Endodermal cell (in vitro differentiated cells): ENCODE measurements around the gene TPTE. TPM values are rescaled to one million over a fixed set of nuclear protein-coding genes. Genes with fewer than 3 reads are reported as not detected.
"Not testable (repeated sequence)": the region's sequence is repeated elsewhere in the genome, so short reads cannot be mapped to it uniquely, and the experiment has no call there.

Experiments
- DNase-seq: peaks from one replicate; pipeline ENCODE4 v3.0.0-alpha.2; 2017
- H3K27ac ChIP-seq: 2 replicates; pipeline ENCODE4 v1.5.1; 2013; ENCODE audit warnings: mild to moderate bottlenecking, low read depth, low read length, moderate library complexity
- H3K27me3 ChIP-seq: 2 replicates; pipeline ENCODE4 v1.6.1; 2013; ENCODE audit warnings: mild to moderate bottlenecking, low read length, moderate library complexity; ENCODE audit not compliant: insufficient read depth, control insufficient read depth, poor library complexity, severe bottlenecking
- H3K36me3 ChIP-seq: 2 replicates; pipeline ENCODE4 v1.7.0; 2013; ENCODE audit warnings: mild to moderate bottlenecking, low read length, moderate library complexity; ENCODE audit not compliant: control insufficient read depth, insufficient read depth
- H3K4me1 ChIP-seq: one replicate; pipeline ENCODE4 v1.7.0; 2013; ENCODE audit warnings: low read length; ENCODE audit not compliant: control insufficient read depth, insufficient read depth
- H3K4me3 ChIP-seq: 2 replicates; pipeline ENCODE4 v1.5.1; 2013; ENCODE audit warnings: mild to moderate bottlenecking, low read length, moderate library complexity
- H3K9ac ChIP-seq: 2 replicates; pipeline ENCODE4 v1.6.1; 2013; ENCODE audit warnings: mild to moderate bottlenecking, low read length, moderate library complexity; ENCODE audit not compliant: poor library complexity, severe bottlenecking; ENCODE audit errors: extremely low read depth
- H3K9me3 ChIP-seq: 2 replicates; pipeline ENCODE4 v1.6.1; 2013; ENCODE audit warnings: mild to moderate bottlenecking, low read length, moderate library complexity; ENCODE audit not compliant: control insufficient read depth
- H3K27ac Mint-ChIP-seq: 2 replicates; pipeline ENCODE4 v1.8.0; 2020; ENCODE audit warnings: mixed read lengths
- H3K27me3 Mint-ChIP-seq: 2 replicates; pipeline ENCODE4 v1.8.0; 2021; ENCODE audit warnings: mild to moderate bottlenecking, mixed read lengths; ENCODE audit not compliant: insufficient read depth
- H3K36me3 Mint-ChIP-seq: 2 replicates; pipeline ENCODE4 v1.8.0; 2020; ENCODE audit warnings: low read depth, mixed read lengths
- H3K4me1 Mint-ChIP-seq: 2 replicates; pipeline ENCODE4 v1.8.0; 2020; ENCODE audit warnings: mixed read lengths
- H3K4me3 Mint-ChIP-seq: 2 replicates; pipeline ENCODE4 v1.8.0; 2020; ENCODE audit warnings: mild to moderate bottlenecking, moderate library complexity, mixed read lengths
- H3K9me3 Mint-ChIP-seq: 2 replicates; pipeline ENCODE4 v1.8.0; 2020; ENCODE audit warnings: mild to moderate bottlenecking, mixed read lengths
- WGBS, 2 experiments: methylation state at CpG; one replicate each; pipeline versions ENCODE4 v1.1.5 to v1.1.7; 2013; ENCODE audit warnings: missing lambda C conversion rate in 2 of 2, mixed read lengths in 1 of 2; ENCODE audit not compliant: insufficient coverage in 1 of 2, insufficient read length in 1 of 2; 5-methylcytosine and 5-hydroxymethylcytosine counted together
- total RNA-seq, 2 donors: library from RNA; stranded (reverse); fragmentation: NEBNext Ultra II Directional in 1 of 2; extraction: Animal tissue kit (Norgen Biotek cat#: 25700) in 1 of 2; gene quantifications; 2 replicates in 1 of 2; 3 replicates in 1 of 2; pipeline ENCODE4 v1.2.1, GENCODE V29; 2021
- TF ChIP-seq, protein P1 (sequence below): fragments of 200-600 bp; sonication (generic); conservative IDR thresholded peaks from 2 replicates; pipeline ENCODE4 v1.5.0; 2021; ENCODE audit warnings: antibody characterized with exemption, mild to moderate bottlenecking

Gene TPTE
- total RNA-seq, 2 donors from 2014 or later, result not detected

DNA sequence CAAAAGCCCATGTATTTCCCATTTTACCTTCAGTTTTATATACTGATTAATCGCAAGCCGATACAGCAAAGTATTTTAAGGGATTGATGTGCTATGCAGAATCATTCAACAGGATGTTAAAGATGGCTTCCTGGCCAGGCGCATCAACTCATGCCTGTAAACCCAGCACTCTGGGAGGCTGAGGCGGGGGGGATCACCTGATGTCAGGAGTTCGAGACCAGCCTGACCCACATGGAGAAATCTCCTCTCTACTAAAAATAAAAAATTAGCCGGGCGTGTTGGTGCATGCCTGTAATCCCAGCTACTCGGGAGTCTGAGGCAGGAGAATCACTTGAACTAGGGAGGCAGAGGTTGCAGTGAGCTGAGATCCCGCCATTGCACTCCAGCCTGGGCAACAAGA lies 116.8 kb downstream of the TPTE start:
- not testable (repeated sequence) for H3K4me3 ChIP-seq, H3K4me1 Mint-ChIP-seq, H3K4me3 Mint-ChIP-seq, H3K27ac Mint-ChIP-seq, H3K27ac ChIP-seq, H3K4me1 ChIP-seq, DNase-seq, H3K36me3 Mint-ChIP-seq, H3K27me3 Mint-ChIP-seq, H3K9me3 Mint-ChIP-seq, H3K36me3 ChIP-seq, H3K27me3 ChIP-seq, H3K9ac ChIP-seq
- peaks cover 58% of the 10 kb centered on the region for H3K9me3 ChIP-seq
- 71 to 79% methylated on average over 7 to 9 of the region's 9 CpGs for whole genome bisulfite sequencing, 2 experiments

DNA sequence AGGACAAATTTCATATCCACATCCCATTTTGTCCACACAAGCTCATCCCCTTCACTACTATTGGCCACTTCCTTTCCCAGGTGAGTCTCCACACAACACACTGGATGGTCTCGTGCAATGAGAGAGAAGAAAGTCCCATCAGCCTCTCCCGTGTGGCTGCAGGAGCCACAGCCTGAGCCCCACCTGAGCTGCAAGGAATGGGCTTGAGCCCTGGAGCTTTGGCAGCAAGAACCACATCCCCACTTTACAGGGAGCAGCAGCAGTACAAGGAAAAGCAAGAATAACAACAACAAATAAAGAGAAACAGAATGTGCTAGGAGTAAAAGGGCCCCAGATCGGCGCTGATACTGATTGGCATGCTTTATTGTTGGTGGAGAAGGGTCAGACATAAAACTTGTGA lies 117.7 kb downstream of the TPTE start:
- H3K4me1 ChIP-seq, result no peaks in the 10 kb centered on the region
- H3K4me3 ChIP-seq, result no peak overlapping the region
- peaks cover 67% of the 10 kb centered on the region for H3K9me3 ChIP-seq
- no peaks in the 10 kb centered on the region for H3K36me3 Mint-ChIP-seq
- 60 to 74% methylated on average over 3 to 4 of the region's 4 CpGs for WGBS, 2 experiments
- TF ChIP-seq, protein P1, sequence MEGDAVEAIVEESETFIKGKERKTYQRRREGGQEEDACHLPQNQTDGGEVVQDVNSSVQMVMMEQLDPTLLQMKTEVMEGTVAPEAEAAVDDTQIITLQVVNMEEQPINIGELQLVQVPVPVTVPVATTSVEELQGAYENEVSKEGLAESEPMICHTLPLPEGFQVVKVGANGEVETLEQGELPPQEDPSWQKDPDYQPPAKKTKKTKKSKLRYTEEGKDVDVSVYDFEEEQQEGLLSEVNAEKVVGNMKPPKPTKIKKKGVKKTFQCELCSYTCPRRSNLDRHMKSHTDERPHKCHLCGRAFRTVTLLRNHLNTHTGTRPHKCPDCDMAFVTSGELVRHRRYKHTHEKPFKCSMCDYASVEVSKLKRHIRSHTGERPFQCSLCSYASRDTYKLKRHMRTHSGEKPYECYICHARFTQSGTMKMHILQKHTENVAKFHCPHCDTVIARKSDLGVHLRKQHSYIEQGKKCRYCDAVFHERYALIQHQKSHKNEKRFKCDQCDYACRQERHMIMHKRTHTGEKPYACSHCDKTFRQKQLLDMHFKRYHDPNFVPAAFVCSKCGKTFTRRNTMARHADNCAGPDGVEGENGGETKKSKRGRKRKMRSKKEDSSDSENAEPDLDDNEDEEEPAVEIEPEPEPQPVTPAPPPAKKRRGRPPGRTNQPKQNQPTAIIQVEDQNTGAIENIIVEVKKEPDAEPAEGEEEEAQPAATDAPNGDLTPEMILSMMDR, result no peak
- H3K4me3 Mint-ChIP-seq, result no peak overlapping the region
- no peak overlapping the region for H3K27ac ChIP-seq
- no peak overlapping the region for H3K9ac ChIP-seq
- no peak overlapping the region for H3K27ac Mint-ChIP-seq
- no peaks in the 10 kb centered on the region for H3K9me3 Mint-ChIP-seq
- no peaks in the 10 kb centered on the region for H3K27me3 Mint-ChIP-seq
- no peaks in the 10 kb centered on the region for H3K36me3 ChIP-seq
- DNase-seq, result no peak
- no peaks in the 10 kb centered on the region for H3K4me1 Mint-ChIP-seq
- no peaks in the 10 kb centered on the region for H3K27me3 ChIP-seq

DNA sequence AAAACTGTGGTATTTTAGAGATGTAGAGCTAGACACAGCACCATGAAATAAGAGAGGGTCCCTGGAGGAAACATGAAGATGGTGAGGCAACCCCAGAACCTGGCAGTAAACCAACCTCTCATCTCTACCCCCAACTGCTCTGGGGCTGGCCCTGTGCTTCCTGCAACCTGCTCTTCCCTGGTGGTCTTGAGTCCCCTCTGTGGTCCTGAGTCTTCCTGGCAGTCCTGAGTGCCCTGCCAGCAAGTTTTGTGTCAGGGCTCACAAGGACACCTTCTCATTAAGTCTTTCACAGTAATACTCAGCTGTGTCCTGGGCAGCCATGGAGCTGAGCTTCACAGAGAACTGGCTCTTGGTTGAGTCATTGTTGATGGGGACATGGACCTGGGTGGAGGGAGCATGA lies 118.4 kb downstream of the TPTE start:
- H3K36me3 Mint-ChIP-seq, H3K27me3 Mint-ChIP-seq, H3K4me1 ChIP-seq, H3K9ac ChIP-seq, H3K9me3 Mint-ChIP-seq, H3K4me1 Mint-ChIP-seq, H3K4me3 ChIP-seq, H3K27ac Mint-ChIP-seq, H3K36me3 ChIP-seq, H3K27me3 ChIP-seq, DNase-seq, H3K4me3 Mint-ChIP-seq, H3K27ac ChIP-seq: not testable (repeated sequence)
- H3K9me3 ChIP-seq, result peaks cover 72% of the 10 kb centered on the region

DNA sequence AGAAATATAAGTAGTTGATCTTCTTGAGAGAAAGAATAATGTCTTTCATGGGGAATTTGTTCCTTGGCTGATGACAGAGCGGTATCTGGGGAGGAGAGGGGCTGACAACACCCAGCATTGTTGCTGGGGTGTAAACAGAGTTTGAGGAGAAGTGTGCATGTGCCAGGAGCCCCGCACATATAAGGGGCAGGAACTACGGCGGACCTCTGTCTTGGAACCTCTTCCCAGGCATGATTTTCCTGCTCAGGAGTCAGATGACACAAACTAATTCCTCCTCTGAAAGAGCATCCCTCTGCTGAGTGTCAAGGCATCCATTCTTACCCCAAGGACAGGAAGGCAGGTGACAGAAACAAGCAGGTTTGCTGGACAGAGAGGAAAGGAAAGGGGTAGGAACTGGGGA lies 119.1 kb downstream of the TPTE start:
- H3K4me1 ChIP-seq, result no peaks in the 10 kb centered on the region
- WGBS, 2 experiments, result 38 to 52% methylated on average over 4 of the region's 4 CpGs
- peaks cover 79% of the 10 kb centered on the region for H3K9me3 ChIP-seq
- no peaks in the 10 kb centered on the region for H3K36me3 ChIP-seq
- H3K9me3 Mint-ChIP-seq, result no peaks in the 10 kb centered on the region
- H3K27ac Mint-ChIP-seq, result no peak overlapping the region
- no peak overlapping the region for H3K27ac ChIP-seq
- no peaks in the 10 kb centered on the region for H3K27me3 ChIP-seq
- H3K4me3 ChIP-seq, result no peak overlapping the region
- H3K9ac ChIP-seq, result no peak overlapping the region
- TF ChIP-seq, protein P1, result no peak
- no peaks in the 10 kb centered on the region for H3K36me3 Mint-ChIP-seq
- H3K4me3 Mint-ChIP-seq, result no peak overlapping the region
- no peaks in the 10 kb centered on the region for H3K27me3 Mint-ChIP-seq
- H3K4me1 Mint-ChIP-seq, result no peaks in the 10 kb centered on the region
- DNase-seq, result no peak
